Measurements from ENCODE around the gene SHB. TPM values are rescaled to one million over a fixed set of nuclear protein-coding genes. Genes with fewer than 3 reads are reported as not detected.

Gene SHB
- total and polyA plus RNA-seq, 2 of the 8 experiments (the other 6 are each of a cell fraction or from before 2014, with no cell fraction given): 4.1 to 12.6 TPM

- TF ChIP-seq CHD7 (IDR thresholded peaks at IDR 0.05; ENCODE audit: insufficient replicate concordance, low read length): no peak
- no peak for TF ChIP-seq CBX5 (IDR thresholded peaks at IDR 0.05; ENCODE audit: low read depth, low read length)
- TF ChIP-seq POLR2AphosphoS5 (IDR thresholded peaks at IDR 0.05; ENCODE audit: low read depth, low read length): no peak
- TF ChIP-seq TEAD4 (IDR thresholded peaks at IDR 0.05; ENCODE audit: low read depth, low read length): no peak
- TF ChIP-seq KDM4A (IDR thresholded peaks at IDR 0.05; ENCODE audit: low read depth, low read length, severe bottlenecking): no peak
- no peak for TF ChIP-seq RFX5 (IDR thresholded peaks at IDR 0.05; ENCODE audit: borderline replicate concordance, low read depth, low read length)
- TF ChIP-seq BCL11A (IDR thresholded peaks at IDR 0.05; ENCODE audit: low read depth in 2 of 2, low read length in 2 of 2): no peak
- TF ChIP-seq KDM1A (IDR thresholded peaks at IDR 0.05; ENCODE audit: borderline replicate concordance, low read length): no peak
- TF ChIP-seq EGR1 (IDR thresholded peaks at IDR 0.05; ENCODE audit: borderline replicate concordance, low read depth, low read length): no peak
- no peak for TF ChIP-seq FOSL1 (IDR thresholded peaks at IDR 0.05; ENCODE audit: insufficient read depth, low read depth, low read length)
- no peak for TF ChIP-seq USF2 (IDR thresholded peaks at IDR 0.05; ENCODE audit: low read length)
These were observed 144.0 kb downstream of the SHB start (continued) for GRCh38 chr9:37925006-37925405.
